GM23338 (cell line): ENCODE results near the gene ATF7.

ENCODE experiments used
- CREB1 ChIP-seq: fragments of 250-450 bp; sonication (Bioruptor Pico); IDR thresholded peaks from 2 replicates; pipeline ENCODE4 v1.5.0; 2020; ENCODE audit warnings: low read depth, mild to moderate bottlenecking, moderate library complexity
- CTCF ChIP-seq, 2 experiments: fragments of 200-600 bp in 1 of 2; sonication (generic) in 1 of 2; conservative IDR thresholded peaks; 2 replicates each; pipeline versions ENCODE4 v1.5.1 to v1.6.1; 2016 to 2017; ENCODE audit warnings: antibody characterized with exemption in 2 of 2, low read depth in 2 of 2, mild to moderate bottlenecking in 2 of 2, moderate library complexity in 1 of 2
- EZH2 ChIP-seq: fragments of 200-600 bp; sonication (generic); IDR thresholded peaks from one replicate; pipeline ENCODE4 v1.8.0; 2017; ENCODE audit warnings: antibody characterized with exemption, mild to moderate bottlenecking, low read depth; ENCODE audit not compliant: unreplicated experiment
- EZH2phosphoT487 ChIP-seq: fragments of 200-600 bp; sonication (generic); IDR thresholded peaks from one replicate; pipeline ENCODE4 v1.8.1; 2018; ENCODE audit warnings: antibody characterized with exemption; ENCODE audit not compliant: unreplicated experiment
- JUNB ChIP-seq: IDR thresholded peaks from one replicate; pipeline ENCODE4 v1.6.1; 2016; ENCODE audit warnings: antibody characterized with exemption; ENCODE audit not compliant: unreplicated experiment
- POLR2AphosphoS5 ChIP-seq: IDR thresholded peaks from 2 replicates; pipeline ENCODE4 v1.6.1; 2016; ENCODE audit warnings: antibody characterized with exemption, low read depth
- STAT1 ChIP-seq: IDR thresholded peaks from one replicate; pipeline ENCODE4 v1.6.1; 2016; ENCODE audit warnings: antibody characterized with exemption; ENCODE audit not compliant: unreplicated experiment
- ZNF462 ChIP-seq: fragments of 250-450 bp; sonication (Bioruptor Pico); IDR thresholded peaks from 2 replicates; pipeline ENCODE4 v1.5.0; 2020; ENCODE audit warnings: mild to moderate bottlenecking, moderate library complexity
- TF ChIP-seq, protein P1 (sequence below): IDR thresholded peaks from one replicate; pipeline ENCODE4 v1.6.1; 2018; ENCODE audit warnings: antibody characterized with exemption; ENCODE audit not compliant: unreplicated experiment
- TF ChIP-seq, protein P2 (sequence below): IDR thresholded peaks from 2 replicates; pipeline ENCODE4 v1.6.1; 2016; ENCODE audit warnings: antibody characterized with exemption

DNA sequence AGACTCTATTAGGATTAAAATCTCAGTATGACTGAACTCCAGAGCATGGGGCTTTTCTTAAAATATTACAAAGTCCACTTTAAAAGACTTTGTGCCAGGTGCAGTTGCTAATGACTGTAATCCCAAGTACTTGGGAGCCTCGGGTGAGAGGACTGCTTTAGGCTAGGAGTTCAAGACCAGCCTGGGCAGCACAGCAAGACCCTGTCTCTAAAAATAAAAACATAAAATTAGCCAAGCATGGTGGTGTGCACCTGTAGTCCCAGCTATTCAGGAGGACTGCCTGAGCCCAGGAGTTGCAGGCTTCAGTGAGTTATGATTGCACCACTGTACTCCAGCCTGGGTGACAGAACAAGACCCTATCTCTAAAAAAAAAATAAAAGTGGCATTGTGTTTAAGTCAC is 33.2 kb downstream of the ATF7 start:
- TF ChIP-seq CTCF (conservative IDR thresholded peaks at IDR 0.05; ENCODE audit: low read depth in 2 of 2) (no peak), ZNF462 (CRISPR knock-in tag) (no peak), POLR2AphosphoS5 (no peak), EZH2phosphoT487 (no peak), EZH2 (no peak), STAT1 (no peak), CREB1 (no peak), JUNB (no peak)
- TF ChIP-seq, protein P1, sequence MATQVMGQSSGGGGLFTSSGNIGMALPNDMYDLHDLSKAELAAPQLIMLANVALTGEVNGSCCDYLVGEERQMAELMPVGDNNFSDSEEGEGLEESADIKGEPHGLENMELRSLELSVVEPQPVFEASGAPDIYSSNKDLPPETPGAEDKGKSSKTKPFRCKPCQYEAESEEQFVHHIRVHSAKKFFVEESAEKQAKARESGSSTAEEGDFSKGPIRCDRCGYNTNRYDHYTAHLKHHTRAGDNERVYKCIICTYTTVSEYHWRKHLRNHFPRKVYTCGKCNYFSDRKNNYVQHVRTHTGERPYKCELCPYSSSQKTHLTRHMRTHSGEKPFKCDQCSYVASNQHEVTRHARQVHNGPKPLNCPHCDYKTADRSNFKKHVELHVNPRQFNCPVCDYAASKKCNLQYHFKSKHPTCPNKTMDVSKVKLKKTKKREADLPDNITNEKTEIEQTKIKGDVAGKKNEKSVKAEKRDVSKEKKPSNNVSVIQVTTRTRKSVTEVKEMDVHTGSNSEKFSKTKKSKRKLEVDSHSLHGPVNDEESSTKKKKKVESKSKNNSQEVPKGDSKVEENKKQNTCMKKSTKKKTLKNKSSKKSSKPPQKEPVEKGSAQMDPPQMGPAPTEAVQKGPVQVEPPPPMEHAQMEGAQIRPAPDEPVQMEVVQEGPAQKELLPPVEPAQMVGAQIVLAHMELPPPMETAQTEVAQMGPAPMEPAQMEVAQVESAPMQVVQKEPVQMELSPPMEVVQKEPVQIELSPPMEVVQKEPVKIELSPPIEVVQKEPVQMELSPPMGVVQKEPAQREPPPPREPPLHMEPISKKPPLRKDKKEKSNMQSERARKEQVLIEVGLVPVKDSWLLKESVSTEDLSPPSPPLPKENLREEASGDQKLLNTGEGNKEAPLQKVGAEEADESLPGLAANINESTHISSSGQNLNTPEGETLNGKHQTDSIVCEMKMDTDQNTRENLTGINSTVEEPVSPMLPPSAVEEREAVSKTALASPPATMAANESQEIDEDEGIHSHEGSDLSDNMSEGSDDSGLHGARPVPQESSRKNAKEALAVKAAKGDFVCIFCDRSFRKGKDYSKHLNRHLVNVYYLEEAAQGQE = no peak
- TF ChIP-seq, protein P2, sequence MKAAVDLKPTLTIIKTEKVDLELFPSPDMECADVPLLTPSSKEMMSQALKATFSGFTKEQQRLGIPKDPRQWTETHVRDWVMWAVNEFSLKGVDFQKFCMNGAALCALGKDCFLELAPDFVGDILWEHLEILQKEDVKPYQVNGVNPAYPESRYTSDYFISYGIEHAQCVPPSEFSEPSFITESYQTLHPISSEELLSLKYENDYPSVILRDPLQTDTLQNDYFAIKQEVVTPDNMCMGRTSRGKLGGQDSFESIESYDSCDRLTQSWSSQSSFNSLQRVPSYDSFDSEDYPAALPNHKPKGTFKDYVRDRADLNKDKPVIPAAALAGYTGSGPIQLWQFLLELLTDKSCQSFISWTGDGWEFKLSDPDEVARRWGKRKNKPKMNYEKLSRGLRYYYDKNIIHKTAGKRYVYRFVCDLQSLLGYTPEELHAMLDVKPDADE = no peak
